NCI-H1105 (cell line): ENCODE data around the gene VSTM4.

Experiments
- DNase-seq: peaks from one replicate; lab custom pipeline; 2025; lab: John Stamatoyannopoulos, UW

VSTM4 gene

DNA sequence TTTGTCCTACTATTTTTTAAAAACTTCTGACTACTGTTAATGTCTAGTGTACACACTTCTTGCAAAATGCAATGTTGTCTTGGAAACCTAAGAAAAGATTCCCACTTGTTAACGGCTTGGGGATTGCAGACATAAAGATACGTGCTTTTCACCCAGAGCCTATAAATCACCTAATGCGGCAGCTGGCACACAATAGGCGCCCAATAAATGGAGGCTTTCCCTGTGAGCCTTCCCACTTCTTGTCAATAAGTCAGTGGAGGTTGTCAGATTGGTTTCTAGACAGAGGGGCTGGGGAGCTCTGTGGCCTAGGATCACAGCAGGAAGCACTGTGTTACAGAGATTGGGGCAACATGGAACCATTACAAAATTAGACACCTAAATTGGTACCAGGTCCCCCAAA, 74.7 kb downstream of the VSTM4 start:
- no peak for DNase-seq

DNA sequence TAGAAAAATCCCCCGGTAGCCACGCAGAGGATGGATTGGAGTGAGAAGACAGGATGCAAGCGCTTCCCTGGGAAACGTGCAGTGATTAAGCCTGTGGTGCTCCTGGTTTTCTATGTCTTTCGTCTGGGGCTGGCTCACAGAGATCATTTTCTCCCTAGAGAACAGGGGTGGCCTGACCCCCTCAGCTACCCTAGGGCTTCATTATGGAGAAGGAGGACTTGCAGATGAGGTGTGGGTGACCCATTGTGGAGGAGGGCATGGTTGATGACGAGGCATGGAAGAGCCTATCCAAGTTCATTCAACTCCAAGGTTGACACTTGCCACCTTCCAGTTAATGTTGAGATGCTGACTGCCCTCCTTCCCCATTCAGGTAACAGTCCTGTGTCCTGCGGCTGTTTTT, 75.9 kb downstream of the VSTM4 start:
- DNase-seq = no peak

DNA sequence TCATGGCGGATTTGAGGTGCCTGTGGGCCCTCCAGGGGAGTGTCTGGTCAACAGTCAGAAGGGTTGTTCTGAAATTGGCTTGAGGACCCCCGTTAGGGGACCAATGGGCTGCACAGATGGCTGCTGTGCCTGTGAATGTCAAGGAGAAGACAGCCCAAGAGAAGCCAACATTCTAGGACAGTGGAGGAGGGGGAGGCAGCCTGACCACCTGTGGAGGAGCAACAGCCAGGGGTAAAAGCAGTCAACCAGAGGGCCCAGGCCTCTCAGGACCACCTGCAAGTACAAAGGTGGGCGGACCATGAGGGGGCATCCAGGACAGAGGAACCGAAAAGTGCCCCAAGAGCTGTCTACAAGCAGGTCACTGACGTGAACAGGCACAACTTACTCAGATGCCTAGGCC, 76.6 kb downstream of the VSTM4 start:
- no peak for DNase-seq

DNA sequence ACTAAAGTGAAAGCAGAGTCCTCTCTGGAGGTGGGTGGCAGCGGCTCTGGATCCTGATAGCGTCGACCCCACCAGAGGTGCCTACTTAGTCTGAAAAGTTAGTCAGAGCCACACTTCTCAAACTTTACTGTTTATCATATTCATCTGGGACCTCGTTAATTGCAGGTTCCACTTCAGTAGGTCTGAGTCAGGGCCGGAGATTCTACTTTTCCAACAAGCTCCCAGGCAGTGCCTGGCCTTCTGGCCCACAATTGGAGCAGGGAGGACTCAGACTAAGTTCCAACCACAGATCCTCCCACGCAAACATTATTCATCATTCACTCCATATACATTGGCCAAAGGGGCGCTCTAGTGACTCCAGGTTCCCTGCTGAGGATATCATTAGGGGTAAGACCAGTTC, 78.1 kb downstream of the VSTM4 start:
- no peak for DNase-seq

- DNase-seq = no peak
These were observed 78.7 kb downstream of the VSTM4 start for GRCh38 chr10:49036638-49037037.

- DNase-seq = no peak
These were observed 79.4 kb downstream of the VSTM4 start for GRCh38 chr10:49035920-49036319.

- DNase-seq = no peak
These were observed 80.4 kb downstream of the VSTM4 start for GRCh38 chr10:49034925-49035324.

DNA sequence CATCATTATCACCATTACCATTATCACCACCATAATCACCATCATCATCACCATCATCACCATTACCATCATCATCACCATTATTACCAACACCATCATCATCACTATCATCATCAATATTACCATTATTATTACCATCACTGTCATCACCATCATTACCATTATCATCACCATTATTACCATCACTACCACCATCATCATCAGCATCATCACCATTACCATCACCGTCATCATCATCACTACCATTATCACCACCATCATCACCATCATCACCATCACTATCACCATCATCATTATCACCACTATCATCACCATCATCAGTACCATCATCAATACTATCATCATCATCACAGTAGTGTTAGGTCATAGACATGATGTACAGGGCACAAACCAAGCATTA, 81.4 kb downstream of the VSTM4 start:
- no peak for DNase-seq

- no peak for DNase-seq
These were observed 85.7 kb downstream of the VSTM4 start for GRCh38 chr10:49029666-49030065.

GRCh38 chr10:49028639-49029038, 86.7 kb downstream of the VSTM4 start:
- no peak for DNase-seq

- DNase-seq = no peak
These were observed 89.9 kb downstream of the VSTM4 start for GRCh38 chr10:49025347-49025983.

- DNase-seq = no peak
These were observed 90.8 kb downstream of the VSTM4 start for GRCh38 chr10:49024484-49024883.

GRCh38 chr10:49023752-49024151, 91.6 kb downstream of the VSTM4 start:
- no peak for DNase-seq

- DNase-seq = no peak
These were observed 92.3 kb downstream of the VSTM4 start for GRCh38 chr10:49023071-49023470.

GRCh38 chr10:49021685-49022084, 93.6 kb downstream of the VSTM4 start:
- no peak for DNase-seq

DNA sequence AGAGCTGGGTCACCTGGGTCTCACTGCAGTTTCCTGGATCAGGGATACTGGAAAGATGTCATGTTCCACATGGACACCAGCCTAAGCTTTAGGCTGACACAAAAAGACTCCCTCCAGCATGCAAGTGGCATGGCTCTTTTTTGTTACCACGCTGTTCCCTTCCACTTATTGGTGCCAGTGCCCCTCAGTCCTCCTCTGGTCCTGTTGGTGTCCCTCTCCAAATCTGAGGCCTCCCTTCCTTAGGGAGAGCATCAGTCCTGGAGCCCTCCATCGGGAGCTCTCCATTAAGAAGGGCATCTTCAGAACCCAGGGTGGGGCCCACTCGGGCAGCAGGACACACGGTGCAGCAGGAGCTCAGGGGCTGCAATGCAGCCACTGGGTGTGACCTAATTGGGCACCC, 99.6 kb downstream of the VSTM4 start:
- DNase-seq = no peak

- no peak for DNase-seq
These were observed 102.7 kb downstream of the VSTM4 start for GRCh38 chr10:49012603-49013002.

- no peak for DNase-seq
These were observed 103.6 kb downstream of the VSTM4 start for GRCh38 chr10:49011756-49012155.

GRCh38 chr10:49010865-49011264, 104.5 kb downstream of the VSTM4 start:
- no peak for DNase-seq

DNA sequence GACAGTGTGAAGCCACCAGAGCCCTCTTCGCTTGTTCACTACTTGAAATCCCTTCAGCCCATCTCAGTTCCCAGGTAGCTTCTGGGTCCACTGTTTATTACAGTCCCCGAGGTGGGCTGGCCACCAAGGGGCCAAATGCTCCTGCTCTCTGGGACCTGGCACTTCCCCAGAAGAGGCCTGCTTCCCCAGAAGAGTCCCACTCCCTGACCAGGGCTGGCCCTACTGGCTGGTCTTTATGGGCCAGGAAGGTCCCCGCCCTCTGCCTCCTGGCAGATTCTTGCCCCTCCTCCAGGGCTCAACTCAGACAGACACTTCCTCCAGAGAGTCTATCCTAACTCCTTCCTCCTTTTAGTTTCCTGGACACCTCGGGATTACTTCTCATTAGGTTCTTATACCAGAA, 105.0 kb downstream of the VSTM4 start:
- DNase-seq = no peak

- no peak for DNase-seq
These were observed 105.9 kb downstream of the VSTM4 start for GRCh38 chr10:49009199-49009979.

DNA sequence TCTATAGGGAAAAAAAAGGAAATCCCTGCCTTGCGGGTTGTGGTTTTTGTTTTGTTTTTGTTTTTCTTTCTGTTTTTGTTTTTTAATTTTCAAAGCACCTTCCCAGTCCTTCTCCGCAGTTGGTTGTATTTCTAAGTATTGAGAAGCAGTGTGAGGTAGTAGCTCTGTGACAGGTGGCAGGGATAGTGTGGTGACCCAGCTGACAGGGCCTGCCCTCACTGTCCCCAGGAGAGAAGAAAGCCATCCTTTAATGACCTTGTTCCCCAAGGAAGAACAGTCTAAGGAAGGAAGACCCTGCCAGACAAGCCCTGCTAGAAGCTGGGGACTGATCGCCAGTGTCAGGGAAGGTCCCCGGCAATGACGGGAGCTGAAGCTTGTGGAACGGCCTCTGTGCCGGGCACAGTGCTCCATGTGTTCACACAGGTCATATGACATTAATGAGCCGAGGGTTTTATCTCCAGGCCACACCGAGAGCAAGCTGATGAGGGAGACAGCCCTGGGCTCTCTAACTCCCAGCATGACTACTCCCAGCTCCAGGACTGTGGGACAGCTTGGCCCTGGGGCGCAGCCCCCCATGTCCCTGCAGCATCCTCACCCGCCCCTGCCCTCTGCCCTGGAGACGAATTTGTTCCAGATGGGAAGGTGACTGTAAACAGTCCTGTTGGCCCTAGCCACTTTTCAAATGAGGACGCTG, 106.7 kb downstream of the VSTM4 start:
- no peak for DNase-seq

DNA sequence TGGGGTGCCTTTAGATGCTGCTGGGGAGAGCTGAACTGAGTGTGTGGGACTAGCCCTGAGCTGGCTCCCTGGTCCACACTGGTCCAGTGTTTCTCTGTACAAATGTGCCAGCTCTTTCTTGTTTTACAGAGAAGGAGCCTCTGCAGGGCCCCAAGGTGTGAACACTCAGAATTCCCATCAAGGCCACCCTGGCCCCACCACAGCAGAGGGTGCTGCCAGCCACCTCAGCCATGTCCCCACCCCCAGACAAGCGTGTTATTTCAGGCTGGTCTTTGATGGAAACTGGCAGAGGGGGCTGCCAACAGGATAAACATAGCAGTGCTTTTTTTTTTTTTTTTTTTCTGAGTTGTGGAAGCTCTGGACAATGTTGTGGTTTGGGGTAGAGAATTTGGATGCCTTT, 107.2 kb downstream of the VSTM4 start:
- no peak for DNase-seq
